GM23338 (cell line): ENCODE measurements around the gene GCKR. TPM values are rescaled to one million over a fixed set of nuclear protein-coding genes. Genes with fewer than 3 reads are reported as not detected.
"Not testable (repeated sequence)": the region's sequence is repeated elsewhere in the genome, so short reads cannot be mapped to it uniquely, and the experiment has no call there.

Experiments used
- ATAC-seq: fragments of 200-7000 bp; cut with Tn5 transposase; 3 replicates; pipeline ENCODE4 v1.9.1; 2020
- DNase-seq: peaks from one replicate; pipeline ENCODE4 v3.0.0-alpha.2; 2015; ENCODE audit warnings: low spot score
- H2AFZ ChIP-seq: fragments of 200-600 bp; sonication (generic); 2 replicates; pipeline ENCODE4 v1.8.0; 2016; ENCODE audit warnings: antibody characterized with exemption, mild to moderate bottlenecking, moderate library complexity
- H3F3A ChIP-seq: fragments of 200-600 bp; sonication (generic); replicated peaks from 2 replicates; pipeline ENCODE4 v1.8.0; 2017; ENCODE audit warnings: antibody characterized with exemption, mixed run types, low read depth
- H3K27ac ChIP-seq: fragments of 200-600 bp; sonication (generic); 2 replicates; pipeline ENCODE4 v1.6.1; 2016; ENCODE audit warnings: low read depth
- H3K27me3 ChIP-seq: fragments of 200-600 bp; sonication (generic); 2 replicates; pipeline ENCODE4 v1.8.0; 2016; ENCODE audit warnings: mild to moderate bottlenecking, mixed run types, moderate library complexity; ENCODE audit not compliant: insufficient read depth
- H3K36me3 ChIP-seq: fragments of 200-600 bp; sonication (generic); 2 replicates; pipeline ENCODE4 v1.8.0; 2016; ENCODE audit warnings: mild to moderate bottlenecking; ENCODE audit not compliant: insufficient read depth
- H3K4me1 ChIP-seq: fragments of 200-600 bp; sonication (generic); 2 replicates; pipeline ENCODE4 v1.8.0; 2016; ENCODE audit warnings: mild to moderate bottlenecking, moderate library complexity; ENCODE audit not compliant: insufficient read depth
- H3K4me2 ChIP-seq: fragments of 200-600 bp; sonication (generic); 2 replicates; pipeline ENCODE4 v1.7.1; 2017; ENCODE audit warnings: mixed run types
- H3K4me3 ChIP-seq: fragments of 200-600 bp; sonication (generic); 2 replicates; pipeline ENCODE4 v1.6.1; 2016; ENCODE audit warnings: mixed run types
- H3K79me2 ChIP-seq: fragments of 200-600 bp; sonication (generic); replicated peaks from 2 replicates; pipeline ENCODE4 v1.8.0; 2017; ENCODE audit warnings: mild to moderate bottlenecking; ENCODE audit not compliant: insufficient read depth
- H3K9me2 ChIP-seq: fragments of 200-600 bp; sonication (generic); 2 replicates; pipeline ENCODE4 v1.8.0; 2017; ENCODE audit not compliant: insufficient read depth
- H4K20me1 ChIP-seq: fragments of 200-600 bp; sonication (generic); replicated peaks from 2 replicates; pipeline ENCODE4 v1.8.0; 2017; ENCODE audit warnings: mild to moderate bottlenecking; ENCODE audit not compliant: insufficient read depth
- H3K27ac Mint-ChIP-seq: 2 replicates; pipeline ENCODE4 v1.8.0; 2020; ENCODE audit warnings: inconsistent platforms, mild to moderate bottlenecking, moderate library complexity, mixed read lengths
- H3K27me3 Mint-ChIP-seq: 3 replicates; pipeline ENCODE4 v1.8.0; 2022; ENCODE audit warnings: low read depth, mild to moderate bottlenecking, moderate library complexity, mixed read lengths, inconsistent platforms; ENCODE audit not compliant: insufficient read depth, poor library complexity
- H3K36me3 Mint-ChIP-seq: 3 replicates; pipeline ENCODE4 v1.8.0; 2021; ENCODE audit warnings: low read depth, mild to moderate bottlenecking, inconsistent platforms, moderate library complexity, mixed read lengths
- H3K4me1 Mint-ChIP-seq: 3 replicates; pipeline ENCODE4 v1.8.0; 2020; ENCODE audit warnings: mild to moderate bottlenecking, inconsistent platforms, mixed read lengths
- H3K4me3 Mint-ChIP-seq: 3 replicates; pipeline ENCODE4 v1.8.0; 2021; ENCODE audit warnings: moderate library complexity, mild to moderate bottlenecking, inconsistent platforms, mixed read lengths
- H3K9me3 Mint-ChIP-seq: 3 replicates; pipeline ENCODE4 v1.8.0; 2020; ENCODE audit warnings: moderate library complexity, mild to moderate bottlenecking, inconsistent platforms, mixed read lengths
- CREB1 ChIP-seq: fragments of 250-450 bp; sonication (Bioruptor Pico); IDR thresholded peaks from 2 replicates; pipeline ENCODE4 v1.5.0; 2020; ENCODE audit warnings: low read depth, mild to moderate bottlenecking, moderate library complexity
- EZH2 ChIP-seq: fragments of 200-600 bp; sonication (generic); IDR thresholded peaks from one replicate; pipeline ENCODE4 v1.8.0; 2017; ENCODE audit warnings: antibody characterized with exemption, mild to moderate bottlenecking, low read depth; ENCODE audit not compliant: unreplicated experiment
- POLR2AphosphoS5 ChIP-seq: IDR thresholded peaks from 2 replicates; pipeline ENCODE4 v1.6.1; 2016; ENCODE audit warnings: antibody characterized with exemption, low read depth
- STAT1 ChIP-seq: IDR thresholded peaks from one replicate; pipeline ENCODE4 v1.6.1; 2016; ENCODE audit warnings: antibody characterized with exemption; ENCODE audit not compliant: unreplicated experiment
- ZNF114 ChIP-seq: fragments of 250-450 bp; sonication (Bioruptor Pico); IDR thresholded peaks from 2 replicates; pipeline ENCODE4 v1.5.0; 2020; ENCODE audit warnings: mild to moderate bottlenecking, moderate library complexity
- polyA plus RNA-seq: library from polyadenylated mRNA; unstranded; fragments of >200 nt; fragmentation: Nextera tagmentation; extraction: Ambion mirVana; gene quantifications from 2 replicates; pipeline ENCODE4 v1.2.1, GENCODE V29; 2016
- total RNA-seq: library from RNA; depleted of rRNA; stranded (reverse); fragments of >200 nt; shearing (Covaris generic); gene quantifications from 2 replicates; pipeline ENCODE4 v1.2.3, GENCODE V29; 2014
- TF ChIP-seq, protein P1 (sequence below): IDR thresholded peaks from one replicate; pipeline ENCODE4 v1.6.1; 2018; ENCODE audit warnings: antibody characterized with exemption; ENCODE audit not compliant: unreplicated experiment
- TF ChIP-seq, protein P2 (sequence below): IDR thresholded peaks from 2 replicates; pipeline ENCODE4 v1.6.1; 2016; ENCODE audit warnings: antibody characterized with exemption

The GCKR gene
- total and polyA plus RNA-seq, 2 experiments from 2014 or later = not detected

DNA sequence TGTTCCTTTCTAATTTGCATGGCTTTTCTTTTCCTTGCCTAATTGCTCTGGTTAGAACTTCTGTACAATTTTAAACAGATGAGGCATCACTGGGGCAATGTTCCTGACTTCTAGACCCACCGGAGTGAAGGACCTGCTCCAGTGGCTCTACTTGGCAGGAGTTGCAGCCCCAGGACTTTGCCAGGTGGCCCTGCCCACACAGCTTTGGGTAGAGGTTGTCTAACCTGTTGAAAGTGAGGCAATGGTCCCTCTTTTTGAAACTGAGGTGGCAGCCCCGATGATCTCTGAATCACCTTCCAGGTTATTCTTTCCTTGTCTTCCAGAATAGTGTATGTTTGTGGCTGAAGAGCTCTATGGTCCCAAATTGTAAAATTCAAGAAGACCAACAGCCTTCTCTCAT is 56.3 kb downstream of the GCKR start:
- Mint-ChIP-seq H3K27ac (no peak overlapping the region), H3K27me3 (peaks cover 2% of the 10 kb centered on the region)
- no peak overlapping the region for H3K4me2 ChIP-seq

DNA sequence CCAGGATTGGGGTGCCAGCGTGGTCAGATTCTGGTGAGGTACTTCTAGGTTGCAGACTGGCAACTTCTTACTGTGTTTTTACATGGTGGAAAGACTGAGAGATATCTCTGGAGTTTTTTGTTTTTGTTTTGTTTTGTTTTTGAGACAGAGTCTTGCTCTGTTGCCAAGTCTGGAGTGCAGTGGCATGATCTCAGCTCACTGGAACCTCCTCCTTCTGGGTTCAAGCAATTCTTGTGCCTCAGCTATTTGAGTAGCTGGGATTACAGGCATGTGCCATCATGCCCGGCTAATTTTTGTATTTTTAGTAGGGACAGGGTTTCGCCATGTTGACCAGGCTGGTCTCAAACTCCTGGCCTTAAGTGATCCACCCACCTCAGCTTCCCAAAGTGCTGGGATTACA is 57.8 kb downstream of the GCKR start:
- not testable (repeated sequence) for H2AFZ ChIP-seq, H3K9me2 ChIP-seq, H3K4me2 ChIP-seq, H4K20me1 ChIP-seq, DNase-seq, H3K4me3 Mint-ChIP-seq, H3K4me3 ChIP-seq, H3K4me1 Mint-ChIP-seq, ATAC-seq, H3K4me1 ChIP-seq, H3F3A ChIP-seq, H3K79me2 ChIP-seq, H3K36me3 Mint-ChIP-seq, H3K36me3 ChIP-seq, H3K27me3 ChIP-seq, H3K27me3 Mint-ChIP-seq, H3K27ac ChIP-seq, H3K27ac Mint-ChIP-seq
- peaks cover 13% of the 10 kb centered on the region for H3K9me3 Mint-ChIP-seq

More for the DNA sequence above, 56.3 kb downstream of the GCKR start:
- H2AFZ ChIP-seq = no peak overlapping the region
- 0 out of 2 replicates have a peak, but pooled peaks cover 3% of the 10 kb centered on the region for H3K27me3 ChIP-seq
- no peaks in the 10 kb centered on the region for H3K4me1 ChIP-seq
- H3K9me2 ChIP-seq = no peaks in the 10 kb centered on the region
- H3K4me3 ChIP-seq = no peak overlapping the region
- no peak for ATAC-seq
- no peaks in the 10 kb centered on the region for H3F3A ChIP-seq
- TF ChIP-seq EZH2 (no peak), CREB1 (CRISPR knock-in tag) (no peak), POLR2AphosphoS5 (no peak), STAT1 (no peak), ZNF114 (no peak)
- TF ChIP-seq, protein P1, sequence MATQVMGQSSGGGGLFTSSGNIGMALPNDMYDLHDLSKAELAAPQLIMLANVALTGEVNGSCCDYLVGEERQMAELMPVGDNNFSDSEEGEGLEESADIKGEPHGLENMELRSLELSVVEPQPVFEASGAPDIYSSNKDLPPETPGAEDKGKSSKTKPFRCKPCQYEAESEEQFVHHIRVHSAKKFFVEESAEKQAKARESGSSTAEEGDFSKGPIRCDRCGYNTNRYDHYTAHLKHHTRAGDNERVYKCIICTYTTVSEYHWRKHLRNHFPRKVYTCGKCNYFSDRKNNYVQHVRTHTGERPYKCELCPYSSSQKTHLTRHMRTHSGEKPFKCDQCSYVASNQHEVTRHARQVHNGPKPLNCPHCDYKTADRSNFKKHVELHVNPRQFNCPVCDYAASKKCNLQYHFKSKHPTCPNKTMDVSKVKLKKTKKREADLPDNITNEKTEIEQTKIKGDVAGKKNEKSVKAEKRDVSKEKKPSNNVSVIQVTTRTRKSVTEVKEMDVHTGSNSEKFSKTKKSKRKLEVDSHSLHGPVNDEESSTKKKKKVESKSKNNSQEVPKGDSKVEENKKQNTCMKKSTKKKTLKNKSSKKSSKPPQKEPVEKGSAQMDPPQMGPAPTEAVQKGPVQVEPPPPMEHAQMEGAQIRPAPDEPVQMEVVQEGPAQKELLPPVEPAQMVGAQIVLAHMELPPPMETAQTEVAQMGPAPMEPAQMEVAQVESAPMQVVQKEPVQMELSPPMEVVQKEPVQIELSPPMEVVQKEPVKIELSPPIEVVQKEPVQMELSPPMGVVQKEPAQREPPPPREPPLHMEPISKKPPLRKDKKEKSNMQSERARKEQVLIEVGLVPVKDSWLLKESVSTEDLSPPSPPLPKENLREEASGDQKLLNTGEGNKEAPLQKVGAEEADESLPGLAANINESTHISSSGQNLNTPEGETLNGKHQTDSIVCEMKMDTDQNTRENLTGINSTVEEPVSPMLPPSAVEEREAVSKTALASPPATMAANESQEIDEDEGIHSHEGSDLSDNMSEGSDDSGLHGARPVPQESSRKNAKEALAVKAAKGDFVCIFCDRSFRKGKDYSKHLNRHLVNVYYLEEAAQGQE = no peak
- TF ChIP-seq, protein P2, sequence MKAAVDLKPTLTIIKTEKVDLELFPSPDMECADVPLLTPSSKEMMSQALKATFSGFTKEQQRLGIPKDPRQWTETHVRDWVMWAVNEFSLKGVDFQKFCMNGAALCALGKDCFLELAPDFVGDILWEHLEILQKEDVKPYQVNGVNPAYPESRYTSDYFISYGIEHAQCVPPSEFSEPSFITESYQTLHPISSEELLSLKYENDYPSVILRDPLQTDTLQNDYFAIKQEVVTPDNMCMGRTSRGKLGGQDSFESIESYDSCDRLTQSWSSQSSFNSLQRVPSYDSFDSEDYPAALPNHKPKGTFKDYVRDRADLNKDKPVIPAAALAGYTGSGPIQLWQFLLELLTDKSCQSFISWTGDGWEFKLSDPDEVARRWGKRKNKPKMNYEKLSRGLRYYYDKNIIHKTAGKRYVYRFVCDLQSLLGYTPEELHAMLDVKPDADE = no peak
- H3K27ac ChIP-seq = no peak overlapping the region
- no peaks in the 10 kb centered on the region for H3K4me1 Mint-ChIP-seq
- no peak for DNase-seq
- no peak overlapping the region for H3K4me3 Mint-ChIP-seq
- no peaks in the 10 kb centered on the region for H3K36me3 Mint-ChIP-seq
- H4K20me1 ChIP-seq = no peaks in the 10 kb centered on the region
- H3K36me3 ChIP-seq = no peaks in the 10 kb centered on the region
- peaks cover 6% of the 10 kb centered on the region; the same call in 2 of the 3 replicates for H3K9me3 Mint-ChIP-seq
- H3K79me2 ChIP-seq = no peaks in the 10 kb centered on the region
